Kidney (tissue), 14 donors: ENCODE data around the gene SLC51B. TPM values are rescaled to one million over a fixed set of nuclear protein-coding genes. Genes with fewer than 3 reads are reported as not detected.
A peak's percentile ranks its signal among the peaks of the same experiment; 100 is the strongest.

Source experiments
- DNase-seq, 5 donors: peaks; one replicate each; pipeline ENCODE4 v3.0.0-alpha.2; 2013 to 2020
- FAIRE-seq: peaks from 2 replicates; lab custom pipeline; 2012; peaks lifted over from hg19 to GRCh38; lab: Jason Lieb, UNC
- H3K27ac ChIP-seq, 2 donors: one replicate each; pipeline ENCODE4 v1.7.0; 2013; ENCODE audit warnings: low read depth in 2 of 2, low read length in 2 of 2, inconsistent platforms in 1 of 2
- H3K27me3 ChIP-seq: one replicate; pipeline ENCODE4 v1.7.1; 2013; ENCODE audit warnings: low read length, inconsistent platforms; ENCODE audit not compliant: control insufficient read depth, insufficient read depth
- H3K36me3 ChIP-seq, 3 donors: one replicate each; pipeline versions ENCODE4 v1.7.0 to v1.7.1; 2013; ENCODE audit warnings: low read length in 3 of 3, control low read depth in 1 of 3, inconsistent platforms in 1 of 3; ENCODE audit not compliant: insufficient read depth in 3 of 3, control insufficient read depth in 2 of 3
- H3K4me1 ChIP-seq, 3 donors: one replicate each; pipeline versions ENCODE4 v1.7.0 to v1.7.1; 2013; ENCODE audit warnings: low read length in 3 of 3, inconsistent platforms in 1 of 3, low read depth in 1 of 3; ENCODE audit not compliant: control insufficient read depth in 2 of 3, insufficient read depth in 2 of 3
- H3K4me3 ChIP-seq, 3 donors: one replicate each; pipeline versions ENCODE4 v1.7.0 to v1.8.1; 2013; ENCODE audit warnings: low read length in 3 of 3, control low read depth in 1 of 3, inconsistent platforms in 1 of 3
- H3K9ac ChIP-seq, 3 donors: one replicate each; pipeline versions ENCODE4 v1.7.0 to v1.7.1; 2013; ENCODE audit warnings: low read length in 3 of 3, control low read depth in 1 of 3, inconsistent platforms in 1 of 3
- H3K9me3 ChIP-seq, 3 donors: one replicate each; pipeline versions ENCODE4 v1.7.0 to v1.7.1; 2013; ENCODE audit warnings: low read length in 3 of 3, control low read depth in 1 of 3, inconsistent platforms in 1 of 3; ENCODE audit not compliant: control insufficient read depth in 2 of 3, insufficient read depth in 1 of 3
- CTCF ChIP-seq: IDR thresholded peaks from 3 replicates; pipeline ENCODE4 v1.5.1; 2012; ENCODE audit warnings: mild to moderate bottlenecking, moderate library complexity, borderline replicate concordance; ENCODE audit not compliant: insufficient read depth; ENCODE audit errors: extremely low read depth
- intact Hi-C: fragments of 100-400 bp; cut with DNase I; formaldehyde crosslinking; loops from one replicate; pipeline ENCODE4 v1.11.1; 2022
- polyA plus RNA-seq: library from polyadenylated mRNA; stranded (reverse); fragments of 350-450 nt; fragmentation: Illumina TruSeq; extraction: RNeasy Lipid Tissue Mini Kit (QIAGEN cat#74804); gene quantifications from one replicate; pipeline ENCODE4 v1.2.3, GENCODE V29; 2014; ENCODE audit warnings: low read depth, low replicate concordance; ENCODE audit not compliant: insufficient read depth
- total RNA-seq: library from RNA; stranded (reverse); fragmentation: NEBNext Ultra II Directional; extraction: Animal tissue kit (Norgen Biotek cat#: 25700); gene quantifications from one replicate; pipeline ENCODE4 v1.2.1, GENCODE V29; 2021
- donor health status: control.
- donor health status: control.
- donor health status: control.
- donor health status: control.
- donor health status: control.
- donor health status: DM: yes; HTN: yes; CAD: no.
- donor health status: Normal renal cell carcinoma (clear cell type).

SLC51B gene
- total and polyA plus RNA-seq, 2 donors from 2014 or later: 2.9 to 40.9 TPM

GRCh38 chr15:65083262-65083701 is 38.1 kb downstream of the SLC51B start:
- no peak overlapping the region for H3K9ac ChIP-seq
- H3K4me3 ChIP-seq: no peak overlapping the region
- H3K36me3 ChIP-seq: no peaks in the 10 kb centered on the region
- DNase-seq (peak in 4 of 5 donors; percentile 76 to 92 (median 83)), FAIRE-seq (no peak)
- peak; percentile 29 for TF ChIP-seq CTCF
- H3K4me1 ChIP-seq: peaks cover 0 to 16% (median 10%) of the 10 kb centered on the region in 3 donors
- H3K9me3 ChIP-seq: no peaks in the 10 kb centered on the region
- no peak overlapping the region for H3K27ac ChIP-seq
- no peaks in the 10 kb centered on the region for H3K27me3 ChIP-seq
- intact Hi-C loops: no loop called here

GRCh38 chr15:65084500-65085206 is 39.5 kb downstream of the SLC51B start:
- Histone ChIP-seq H3K9ac (no peak overlapping the region), H3K27ac (peak overlapping the region in 1 of 2 donors; percentile 4), H3K4me1 (peaks cover 0 to 27% (median 16%) of the 10 kb centered on the region in 3 donors), H3K9me3 (no peaks in the 10 kb centered on the region), H3K4me3 (no peak overlapping the region), H3K36me3 (no peaks in the 10 kb centered on the region), H3K27me3 (no peaks in the 10 kb centered on the region)
- no peak for TF ChIP-seq CTCF
- intact Hi-C loops: no loop called here
- no peak for FAIRE-seq
- no peak for DNase-seq

GRCh38 chr15:65085207-65085753 is 40.1 kb downstream of the SLC51B start:
- DNase-seq (no peak), FAIRE-seq (no peak)
- H3K9ac ChIP-seq: no peak overlapping the region
- no peaks in the 10 kb centered on the region for H3K9me3 ChIP-seq
- no peaks in the 10 kb centered on the region for H3K36me3 ChIP-seq
- peaks cover 0 to 27% (median 18%) of the 10 kb centered on the region in 3 donors for H3K4me1 ChIP-seq
- intact Hi-C loops: no loop called here
- H3K27me3 ChIP-seq: no peaks in the 10 kb centered on the region
- no peak for TF ChIP-seq CTCF
- H3K4me3 ChIP-seq: no peak overlapping the region
- peak overlapping the region in 1 of 2 donors; percentile 4 for H3K27ac ChIP-seq
